A549 (cell line): ENCODE data around the gene CLCA2. TPM values are rescaled to one million over a fixed set of nuclear protein-coding genes. Genes with fewer than 3 reads are reported as not detected.

ENCODE experiments used
- ATAC-seq, 2 experiments: fragments of 200-7000 bp in 1 of 2; fragments of >200 bp in 1 of 2; cut with Nextera tagmentation in 1 of 2; cut with Tn5 transposase in 1 of 2; 3 replicates each; pipeline versions ENCODE4 v1.8.0 to v1.9.1; 2018 to 2020; ENCODE audit warnings: mild to moderate bottlenecking in 1 of 2, moderate library complexity in 1 of 2
- CTCF ChIA-PET: fragments of 300-600 bp; sonication (Branson Sonifier 250); formaldehyde crosslinking; extraction: SDS; loops from one replicate; lab custom pipeline; 2021; ENCODE audit warnings: antibody characterized with exemption, inconsistent platforms; lab: Yijun Ruan, JAX
- POLR2A ChIA-PET: fragments of 350-600 bp; formaldehyde crosslinking; extraction: SDS; loops from one replicate; lab custom pipeline; 2021; ENCODE audit warnings: antibody characterized with exemption, inconsistent platforms; lab: Yijun Ruan, JAX
- DNase-seq, 2 experiments: peaks; one replicate each; pipeline versions ENCODE4 v3.0.0 to v3.0.0-alpha.2; 2011 to 2016; ENCODE audit warnings: low read depth in 1 of 2, low spot score in 1 of 2
- FAIRE-seq: peaks from 2 replicates; lab custom pipeline; 2011; peaks lifted over from hg19 to GRCh38; lab: Jason Lieb, UNC
- H3K27ac ChIP-seq, 2 experiments: fragments of >200 bp; sonication (Bioruptor Twin); formaldehyde crosslinking; 3 replicates each; pipeline ENCODE4 v1.5.1; 2016 to 2017
- H3K4me1 ChIP-seq: fragments of >200 bp; sonication (Bioruptor Twin); formaldehyde crosslinking; 3 replicates; pipeline ENCODE4 v1.6.1; 2016
- H3K4me2 ChIP-seq: fragments of >200 bp; sonication (Bioruptor Twin); formaldehyde crosslinking; 3 replicates; pipeline ENCODE4 v1.6.1; 2016
- H3K4me3 ChIP-seq: fragments of >200 bp; sonication (Bioruptor Twin); formaldehyde crosslinking; 3 replicates; pipeline ENCODE4 v1.5.1; 2016
- H3K9me3 ChIP-seq: fragments of >200 bp; sonication (Bioruptor Twin); formaldehyde crosslinking; 3 replicates; pipeline ENCODE4 v1.6.1; 2016
- ATOH8 ChIP-seq: fragments of 250-450 bp; sonication (Bioruptor Pico); IDR thresholded peaks from 2 replicates; pipeline ENCODE4 v1.5.0; 2020; ENCODE audit warnings: low read depth, mild to moderate bottlenecking, moderate library complexity
- CTCF ChIP-seq: fragments of >200 bp; sonication (Bioruptor Twin); formaldehyde crosslinking; IDR thresholded peaks from 3 replicates; pipeline ENCODE4 v1.5.1; 2016
- E2F6 ChIP-seq: IDR thresholded peaks from 2 replicates; pipeline ENCODE4 v1.6.1; 2012; ENCODE audit warnings: low read depth, borderline replicate concordance
- EP300 ChIP-seq, 2 experiments: fragments of >200 bp; sonication (Bioruptor Twin); formaldehyde crosslinking; IDR thresholded peaks; 2 replicates in 1 of 2; 3 replicates in 1 of 2; pipeline ENCODE4 v1.6.1; 2016 to 2017
- FOSB ChIP-seq: fragments of 250-450 bp; sonication (Bioruptor Pico); IDR thresholded peaks from 2 replicates; pipeline ENCODE4 v1.5.0; 2020; ENCODE audit warnings: mild to moderate bottlenecking, moderate library complexity
- FOXS1 ChIP-seq: fragments of 250-450 bp; sonication (Bioruptor Pico); IDR thresholded peaks from 2 replicates; pipeline ENCODE4 v1.5.0; 2020; ENCODE audit warnings: mild to moderate bottlenecking, moderate library complexity
- GATA3 ChIP-seq: IDR thresholded peaks from 2 replicates; pipeline ENCODE4 v1.6.1; 2012; ENCODE audit warnings: borderline replicate concordance
- HES2 ChIP-seq: fragments of >200 bp; sonication (Bioruptor Twin); formaldehyde crosslinking; IDR thresholded peaks from 2 replicates; pipeline ENCODE4 v1.6.1; 2016
- KDM1A ChIP-seq: fragments of 200-600 bp; sonication (generic); IDR thresholded peaks from 2 replicates; pipeline ENCODE4 v1.6.1; 2016; ENCODE audit warnings: low read depth, mild to moderate bottlenecking
- MAX ChIP-seq: IDR thresholded peaks from 2 replicates; pipeline ENCODE4 v1.6.1; 2012
- MYC ChIP-seq: IDR thresholded peaks from 2 replicates; pipeline ENCODE4 v1.6.1; 2012; ENCODE audit warnings: mild to moderate bottlenecking, inconsistent platforms, low read length, improper control_type of control experiment, borderline replicate concordance
- PHF8 ChIP-seq: fragments of 200-600 bp; sonication (generic); IDR thresholded peaks from 2 replicates; pipeline ENCODE4 v1.6.1; 2016; ENCODE audit warnings: low read depth, mild to moderate bottlenecking, antibody characterized with exemption, moderate library complexity, borderline replicate concordance
- POLR2A ChIP-seq: IDR thresholded peaks from 2 replicates; pipeline ENCODE4 v1.6.1; 2012; ENCODE audit warnings: mild to moderate bottlenecking, low read length
- POLR2AphosphoS2 ChIP-seq: conservative IDR thresholded peaks from 2 replicates; pipeline ENCODE4 v1.6.1; 2012; ENCODE audit warnings: low read length, improper control_type of control experiment, inconsistent platforms
- RAD21 ChIP-seq, 2 experiments: fragments of >200 bp in 1 of 2; sonication (Bioruptor Twin) in 1 of 2; formaldehyde crosslinking in 1 of 2; IDR thresholded peaks in 1 of 2; conservative IDR thresholded peaks in 1 of 2; 2 replicates in 1 of 2; 3 replicates in 1 of 2; pipeline ENCODE4 v1.6.1; 2012 to 2018; ENCODE audit warnings: inconsistent platforms in 1 of 2
- REST ChIP-seq: fragments of 200-600 bp; sonication (generic); IDR thresholded peaks from 2 replicates; pipeline ENCODE4 v1.6.1; 2016; ENCODE audit warnings: antibody characterized with exemption, mild to moderate bottlenecking, moderate library complexity
- RFX5 ChIP-seq: fragments of 450-650 bp; IDR thresholded peaks from 2 replicates; pipeline ENCODE4 v1.7.1; 2014; ENCODE audit warnings: antibody characterized with exemption, mild to moderate bottlenecking, moderate library complexity
- SMC3 ChIP-seq: fragments of >200 bp; sonication (Bioruptor Twin); formaldehyde crosslinking; IDR thresholded peaks from 3 replicates; pipeline ENCODE4 v1.6.1; 2018; ENCODE audit warnings: inconsistent platforms
- TFCP2L1 ChIP-seq: fragments of 250-450 bp; sonication (Bioruptor Pico); IDR thresholded peaks from 2 replicates; pipeline ENCODE4 v1.5.0; 2021; ENCODE audit warnings: mild to moderate bottlenecking
- WGBS: methylation state at CpG from one replicate; pipeline ENCODE4 v1.1.6; 2017; ENCODE audit errors: missing lambda C conversion rate; 5-methylcytosine and 5-hydroxymethylcytosine counted together
- polyA plus RNA-seq, 4 experiments: library from polyadenylated mRNA; depleted of rRNA in 3 of 4; stranded (reverse); fragments of >200 nt; fragmentation: RNase III in 1 of 4; extraction: RNeasy Plus Mini Kit Qiagen cat#74134 plus additional on column Dnase treatment in 1 of 4; gene quantifications; 2 replicates in 3 of 4; 3 replicates in 1 of 4; pipeline ENCODE4 v1.2.3, GENCODE V29; 2011 to 2017

CLCA2 gene
- polyA plus RNA-seq, 2 of the 4 experiments (the other 2 are of a cell fraction) = 0.05 TPM; not detected in 1

- CTCF ChIA-PET = interaction anchor here (1.6 to 1.9 kb wide), 2 partner anchors 95 to 325 kb away, joined by 5 read pairs; partner anchors contain the start of gene SH3GLB1
- Histone ChIP-seq H3K4me3 (no peak overlapping the region), H3K4me2 (no peak overlapping the region), H3K9me3 (0 out of 3 replicates have a peak, but pooled peaks cover 4% of the 10 kb centered on the region), H3K4me1 (no peaks in the 10 kb centered on the region), H3K27ac (no peak overlapping the region)
- no peak for ATAC-seq
- POLR2A ChIA-PET = no interaction called here
- TF ChIP-seq TFCP2L1 (CRISPR knock-in tag) (no peak), MYC (no peak)
- FAIRE-seq = no peak
- no peak for DNase-seq
- WGBS = 90% methylated on average over 1 of the region's 1 CpG
These were observed 45.2 kb upstream of the CLCA2 start for GRCh38 chr1:86378813-86379212.

- H3K4me3 ChIP-seq = no peak overlapping the region
- POLR2A ChIA-PET = no interaction called here
- CTCF ChIA-PET = interaction anchor here (0.6 to 1.6 kb wide), 14 partner anchors 11 to 309 kb away, joined by 3 to 15 read pairs (median 4); no protein-coding TSS in a partner anchor
- H3K4me2 ChIP-seq = no peak overlapping the region
- 3% methylated on average over 4 of the region's 4 CpGs for WGBS
- H3K9me3 ChIP-seq = 0 out of 3 replicates have a peak, but pooled peaks cover 4% of the 10 kb centered on the region
- FAIRE-seq (no peak), ATAC-seq (0 out of 6 replicates have a peak, but pooled peaks of 1 of the 2 experiments have one; percentile 54), DNase-seq (peak; percentile 16 to 74)
- H3K4me1 ChIP-seq = no peaks in the 10 kb centered on the region
- TF ChIP-seq CTCF (peak; percentile 71), SMC3 (peak; percentile 55), RAD21 (conservative IDR thresholded peaks at IDR 0.05 in 1 of 2, IDR thresholded peaks at IDR 0.05 in 1 of 2) (peak; percentile 73 to 74), POLR2AphosphoS2 (no peak), FOXS1 (CRISPR knock-in tag) (no peak)
- H3K27ac ChIP-seq = no peak overlapping the region
These were observed 43.6 kb upstream of the CLCA2 start for GRCh38 chr1:86380257-86380861.

- ATAC-seq = no peak
- Histone ChIP-seq H3K9me3 (0 out of 3 replicates have a peak, but pooled peaks cover 4% of the 10 kb centered on the region), H3K27ac (no peak overlapping the region), H3K4me3 (no peak overlapping the region), H3K4me1 (no peaks in the 10 kb centered on the region), H3K4me2 (no peak overlapping the region)
- 73% methylated on average over 4 of the region's 4 CpGs for WGBS
- TF ChIP-seq POLR2AphosphoS2 (no peak), PHF8 (no peak), EP300 (IDR thresholded peaks at IDR 0.05) (no peak), ATOH8 (CRISPR knock-in tag) (no peak), E2F6 (no peak), GATA3 (no peak)
- no peak for FAIRE-seq
- no peak for DNase-seq
- ChIA-PET CTCF (no interaction called here), POLR2A (no interaction called here)
These were observed 42.7 kb upstream of the CLCA2 start for GRCh38 chr1:86381223-86381622.

GRCh38 chr1:86382878-86383277 lies 41.1 kb upstream of the CLCA2 start:
- FAIRE-seq = no peak
- Histone ChIP-seq H3K4me3 (no peak overlapping the region), H3K27ac (no peak overlapping the region), H3K9me3 (no peaks in the 10 kb centered on the region), H3K4me2 (no peak overlapping the region), H3K4me1 (no peaks in the 10 kb centered on the region; the same call in 2 of the 3 replicates)
- WGBS = 90% methylated on average over 1 of the region's 1 CpG
- no peak for DNase-seq
- no peak for ATAC-seq
- ChIA-PET POLR2A (interaction anchor here (0.9 kb wide), 1 partner anchor 13 kb away, joined by 4 read pairs; the partner anchor contains the start of gene ODF2L), CTCF (interaction anchor here (1.9 kb wide), 1 partner anchor 119 kb away, joined by 4 read pairs; no protein-coding TSS in a partner anchor)
- no peak for TF ChIP-seq ATOH8 (CRISPR knock-in tag)
- no peak for TF ChIP-seq FOSB (CRISPR knock-in tag)
- TF ChIP-seq KDM1A = no peak
- TF ChIP-seq RFX5 = no peak
- no peak for TF ChIP-seq REST
- no peak for TF ChIP-seq POLR2A
- no peak for TF ChIP-seq FOXS1 (CRISPR knock-in tag)
- TF ChIP-seq MAX = no peak
- no peak for TF ChIP-seq HES2
